ENCODE results near the gene OXSM. TPM values are rescaled to one million over a fixed set of nuclear protein-coding genes. Genes with fewer than 3 reads are reported as not detected.

OXSM gene
- 7.0 TPM for total RNA-seq (2013)
- polyA plus RNA-seq = 1 to 10 TPM; 2.9 to 8.2 (median 4.5) TPM
- polyA minus RNA-seq = 7.2 and 8.7 TPM in 2 replicates
- 0.50 to 7.3 (median 3.9) reads per million in 11 experiments for total RNA-seq

DNA sequence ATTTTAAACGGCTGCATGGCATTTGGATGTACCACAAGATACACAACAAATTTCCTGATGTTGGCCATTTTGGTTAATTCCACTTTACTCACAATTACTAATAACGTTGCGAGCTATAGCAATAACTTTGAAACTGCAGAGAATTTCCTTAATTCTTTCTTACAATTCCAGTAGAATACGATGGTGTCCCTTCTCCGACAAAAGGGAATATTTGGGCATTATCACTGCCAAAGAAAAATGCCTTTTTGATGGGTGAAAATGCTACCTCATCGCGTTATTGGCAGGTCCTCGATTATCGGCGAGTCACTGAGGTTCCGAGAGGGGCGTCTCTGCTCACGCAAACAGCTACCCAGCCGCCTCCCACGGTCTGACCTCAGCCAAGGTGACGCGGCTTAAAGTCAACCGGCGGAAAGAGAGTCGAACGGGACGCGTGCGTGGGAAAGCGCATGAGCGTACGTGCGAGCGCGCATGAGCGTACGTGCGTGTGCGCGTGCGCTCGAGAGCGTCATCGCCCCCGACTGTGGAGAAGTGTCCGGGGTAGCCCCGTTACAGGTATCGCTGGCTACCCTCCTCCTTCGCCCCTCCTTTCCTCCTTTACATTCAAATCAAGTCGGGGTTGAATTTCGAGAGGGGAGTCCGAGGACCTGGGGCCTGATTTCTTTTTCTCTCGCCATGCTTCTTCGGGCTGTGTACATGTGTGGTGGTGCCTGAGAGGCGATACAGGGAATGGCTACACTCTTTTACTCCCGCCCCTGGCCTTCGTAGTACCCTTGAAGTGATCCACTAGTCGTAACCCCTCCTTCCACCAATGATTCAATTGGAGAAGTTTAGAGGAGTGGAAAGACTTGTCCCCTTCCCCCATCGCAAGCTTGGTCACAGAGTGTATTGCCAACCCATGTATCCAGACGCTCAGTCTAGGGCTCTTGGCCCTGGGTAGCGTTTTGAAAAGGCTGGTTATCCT is at the start of gene OXSM:
Gene OXSM (plus strand): TSS at position 495 of the 961 bp plus-strand sequence. CDS start 931 bp downstream, outside the sequence.
- Histone ChIP-seq H3K4me2 (replicated peaks; ENCODE audit: extremely low read depth, low read length, poor library complexity, severe bottlenecking) (peak within 1 kb of the TSS; percentile 83), H4K20me1 (ENCODE audit: insufficient read depth, low read length) (no peaks in the 10 kb centered on the region), H2AFZ (ENCODE audit: insufficient read depth, low read depth, low read length, poor library complexity, severe bottlenecking) (peak within 1 kb of the TSS; percentile 85), H3K36me3 (replicated peaks in 1 of 2; ENCODE audit: control insufficient read depth in 1 of 2, insufficient read depth in 2 of 2, low read length in 2 of 2) (peaks cover 5 to 14% of the 10 kb centered on the region in 2 donors), H3K27me3 (ENCODE audit: control insufficient read depth in 2 of 2, insufficient read depth in 2 of 2, low read length in 2 of 2) (no peaks in the 10 kb centered on the region), H3K4me1 (ENCODE audit: control insufficient read depth in 1 of 2, insufficient read depth in 2 of 2, low read length in 2 of 2) (peaks cover 14 to 15% of the 10 kb centered on the region in 2 donors), H3K9me3 (replicated peaks in 1 of 2; ENCODE audit: control insufficient read depth in 1 of 2, insufficient read depth in 1 of 2, low read length in 2 of 2) (no peaks in the 10 kb centered on the region), H3K79me2 (ENCODE audit: insufficient read depth, low read length) (peaks cover 19% of the 10 kb centered on the region), H3K27ac (ENCODE audit: low read depth in 1 of 2, low read length in 2 of 2) (peak within 1 kb of the TSS; percentile 79 to 95), H3K4me3 (replicated peaks in 1 of 3; ENCODE audit: low read depth in 2 of 3, low read length in 3 of 3) (peak within 1 kb of the TSS; percentile 86 to 95 (median 92)), H3K9ac (ENCODE audit: insufficient read depth, low read length, poor library complexity, severe bottlenecking) (peak within 1 kb of the TSS; percentile 81)
- Mint-ChIP-seq H3K36me3 (peaks cover 5 to 6% of the 10 kb centered on the region in 2 donors), H3K4me1 (peaks cover 18% of the 10 kb centered on the region), H3K4me3 (peak within 1 kb of the TSS; percentile 95 to 98), H3K27ac (peak within 1 kb of the TSS; percentile 92 to 99 (median 96)), H3K9me3 (no peaks in the 10 kb centered on the region), H3K27me3 (ENCODE audit: low read depth in 3 of 3) (peaks cover 0 to 2% (median 0%) of the 10 kb centered on the region in 3 donors)
- WGBS (ENCODE audit: insufficient coverage) = under 1% methylated on average over 28 of the region's 56 CpGs
- DNase-seq = peak; percentile 90 to 95 (median 91)
- TF ChIP-seq, protein P1, sequence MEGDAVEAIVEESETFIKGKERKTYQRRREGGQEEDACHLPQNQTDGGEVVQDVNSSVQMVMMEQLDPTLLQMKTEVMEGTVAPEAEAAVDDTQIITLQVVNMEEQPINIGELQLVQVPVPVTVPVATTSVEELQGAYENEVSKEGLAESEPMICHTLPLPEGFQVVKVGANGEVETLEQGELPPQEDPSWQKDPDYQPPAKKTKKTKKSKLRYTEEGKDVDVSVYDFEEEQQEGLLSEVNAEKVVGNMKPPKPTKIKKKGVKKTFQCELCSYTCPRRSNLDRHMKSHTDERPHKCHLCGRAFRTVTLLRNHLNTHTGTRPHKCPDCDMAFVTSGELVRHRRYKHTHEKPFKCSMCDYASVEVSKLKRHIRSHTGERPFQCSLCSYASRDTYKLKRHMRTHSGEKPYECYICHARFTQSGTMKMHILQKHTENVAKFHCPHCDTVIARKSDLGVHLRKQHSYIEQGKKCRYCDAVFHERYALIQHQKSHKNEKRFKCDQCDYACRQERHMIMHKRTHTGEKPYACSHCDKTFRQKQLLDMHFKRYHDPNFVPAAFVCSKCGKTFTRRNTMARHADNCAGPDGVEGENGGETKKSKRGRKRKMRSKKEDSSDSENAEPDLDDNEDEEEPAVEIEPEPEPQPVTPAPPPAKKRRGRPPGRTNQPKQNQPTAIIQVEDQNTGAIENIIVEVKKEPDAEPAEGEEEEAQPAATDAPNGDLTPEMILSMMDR (IDR thresholded peaks at IDR 0.05) = no peak
- intact Hi-C loops (cut with micrococcal nuclease) = no loop called here

DNA sequence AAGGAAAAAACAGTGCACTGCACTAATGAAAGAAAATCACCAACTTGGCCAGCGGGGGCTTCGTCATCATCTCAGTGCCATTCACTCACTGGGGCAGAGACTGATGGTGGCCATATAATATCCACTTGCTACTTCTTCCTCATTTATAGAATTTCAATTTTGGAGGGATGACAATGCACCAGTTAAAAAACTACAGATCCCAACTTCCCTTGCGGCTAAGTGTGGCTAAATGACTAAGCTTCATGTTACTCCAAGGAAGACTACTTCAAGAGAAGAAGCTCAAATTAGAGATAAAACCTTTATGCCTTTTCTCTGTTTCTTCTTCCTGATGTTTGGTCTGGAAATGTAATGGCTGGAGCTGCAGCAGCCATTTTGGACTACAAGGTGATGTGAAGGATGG is 45.4 kb upstream of the OXSM start:
- peaks cover 7% of the 10 kb centered on the region for H3K79me2 ChIP-seq (ENCODE audit: insufficient read depth, low read length)
- peaks cover 34 to 87% of the 10 kb centered on the region in 2 donors for H3K36me3 ChIP-seq (replicated peaks in 1 of 2; ENCODE audit: control insufficient read depth in 1 of 2, insufficient read depth in 2 of 2, low read length in 2 of 2)
- no peaks in the 10 kb centered on the region for H4K20me1 ChIP-seq (ENCODE audit: insufficient read depth, low read length)
- H3K4me2 ChIP-seq (replicated peaks; ENCODE audit: extremely low read depth, low read length, poor library complexity, severe bottlenecking) = no peak overlapping the region
- H2AFZ ChIP-seq (ENCODE audit: insufficient read depth, low read depth, low read length, poor library complexity, severe bottlenecking) = no peak overlapping the region
- H3K27me3 Mint-ChIP-seq (ENCODE audit: low read depth in 3 of 3) = no peaks in the 10 kb centered on the region
- H3K4me1 Mint-ChIP-seq = peaks cover 22% of the 10 kb centered on the region
- intact Hi-C loops (cut with micrococcal nuclease) = no loop called here
- H3K27ac Mint-ChIP-seq = no peak overlapping the region
- DNase-seq = peak; percentile 8 to 26 (median 21)
- H3K9ac ChIP-seq (ENCODE audit: insufficient read depth, low read length, poor library complexity, severe bottlenecking) = no peak overlapping the region
- H3K27me3 ChIP-seq (ENCODE audit: control insufficient read depth in 2 of 2, insufficient read depth in 2 of 2, low read length in 2 of 2) = no peaks in the 10 kb centered on the region
- H3K4me1 ChIP-seq (ENCODE audit: control insufficient read depth in 1 of 2, insufficient read depth in 2 of 2, low read length in 2 of 2) = peaks cover 0 to 8% of the 10 kb centered on the region in 2 donors
- no peaks in the 10 kb centered on the region for H3K9me3 Mint-ChIP-seq
- no peak overlapping the region for H3K4me3 Mint-ChIP-seq
- no peak overlapping the region for H3K4me3 ChIP-seq (replicated peaks in 1 of 3; ENCODE audit: low read depth in 2 of 3, low read length in 3 of 3)
- H3K27ac ChIP-seq (ENCODE audit: low read depth in 1 of 2, low read length in 2 of 2) = no peak overlapping the region
- H3K36me3 Mint-ChIP-seq = peaks cover 71 to 83% of the 10 kb centered on the region in 2 donors
- WGBS (ENCODE audit: insufficient coverage) = no CpG with 5 or more reads among the region's 3 CpGs
- TF ChIP-seq, protein P1 (IDR thresholded peaks at IDR 0.05) = no peak
- H3K9me3 ChIP-seq (replicated peaks in 1 of 2; ENCODE audit: control insufficient read depth in 1 of 2, insufficient read depth in 1 of 2, low read length in 2 of 2) = no peaks in the 10 kb centered on the region

Data from CD14-positive monocyte (primary cell).